ENCODE results near the gene TP53. TPM values are rescaled to one million over a fixed set of nuclear protein-coding genes. Genes with fewer than 3 reads are reported as not detected.

The TP53 gene
- total and polyA plus RNA-seq, 2 donors = 31.9 to 34.3 TPM

DNA sequence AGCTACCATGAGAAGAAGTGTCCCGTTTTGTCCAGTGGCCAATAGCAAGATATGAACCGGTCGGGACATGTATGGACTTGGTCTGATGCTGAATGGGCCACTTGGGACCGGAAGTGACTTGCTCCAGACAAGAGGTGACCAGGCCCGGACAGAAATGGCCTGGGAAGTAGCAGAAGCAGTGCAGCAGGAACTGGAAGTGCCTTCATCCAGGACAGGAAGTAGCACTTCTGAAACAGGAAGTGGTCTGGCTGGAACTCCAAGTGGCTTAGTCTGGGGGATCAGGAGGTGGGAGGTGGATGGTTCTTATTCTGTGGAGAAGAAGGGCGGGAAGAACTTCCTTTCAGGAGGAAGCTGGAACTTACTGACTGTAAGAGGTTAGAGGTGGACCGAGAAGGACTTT is 23.0 kb upstream of the TP53 start:
- 92% methylated on average over 7 of the region's 7 CpGs for WGBS
- Histone ChIP-seq H3K36me3 (ENCODE audit: control insufficient read depth in 2 of 2, insufficient read depth in 2 of 2, low read length in 1 of 2) (no peaks in the 10 kb centered on the region), H3K27ac (ENCODE audit: low read depth in 1 of 2, low read length in 1 of 2) (no peak overlapping the region), H3K9me3 (ENCODE audit: control insufficient read depth in 2 of 2, insufficient read depth in 1 of 2, low read length in 1 of 2) (peaks cover 0 to 11% of the 10 kb centered on the region in 2 donors), H3K4me3 (ENCODE audit: low read length in 2 of 2) (no peak overlapping the region), H3K4me1 (ENCODE audit: control insufficient read depth in 2 of 2, insufficient read depth in 2 of 2, low read length in 2 of 2) (peaks cover 5 to 23% of the 10 kb centered on the region in 2 donors), H3K27me3 (ENCODE audit: control insufficient read depth in 2 of 2, insufficient read depth in 1 of 2, low read length in 1 of 2) (peaks cover 23 to 93% of the 10 kb centered on the region in 2 donors)
- no peak for DNase-seq (ENCODE audit: low read depth in 6 of 9, low spot score in 9 of 9)

DNA sequence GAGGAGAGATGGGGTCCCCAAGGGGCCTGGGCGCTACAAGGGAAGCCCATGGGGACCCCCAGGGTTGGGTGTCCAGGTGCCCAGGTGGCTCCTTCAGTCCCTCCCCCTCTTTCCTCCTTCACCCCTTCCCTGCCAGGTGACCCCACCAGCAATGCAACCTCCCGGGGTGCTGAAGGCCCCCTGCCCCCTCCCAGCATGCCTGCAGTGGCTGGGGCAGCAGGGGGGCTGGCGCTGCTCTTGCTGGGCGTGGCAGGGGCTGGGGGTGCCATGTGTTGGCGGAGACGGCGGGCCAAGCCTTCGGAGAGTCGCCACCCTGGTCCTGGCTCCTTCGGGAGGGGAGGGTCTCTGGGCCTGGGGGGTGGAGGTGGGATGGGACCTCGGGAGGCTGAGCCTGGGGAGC is 21.7 kb upstream of the TP53 start:
- peaks cover 33 to 94% of the 10 kb centered on the region in 2 donors for H3K27me3 ChIP-seq (ENCODE audit: control insufficient read depth in 2 of 2, insufficient read depth in 1 of 2, low read length in 1 of 2)
- no peak overlapping the region for H3K4me3 ChIP-seq (ENCODE audit: low read length in 2 of 2)
- DNase-seq (ENCODE audit: low read depth in 6 of 9, low spot score in 9 of 9) = no peak
- peaks cover 12 to 28% of the 10 kb centered on the region in 2 donors for H3K4me1 ChIP-seq (ENCODE audit: control insufficient read depth in 2 of 2, insufficient read depth in 2 of 2, low read length in 2 of 2)
- H3K36me3 ChIP-seq (ENCODE audit: control insufficient read depth in 2 of 2, insufficient read depth in 2 of 2, low read length in 1 of 2) = no peaks in the 10 kb centered on the region
- H3K27ac ChIP-seq (ENCODE audit: low read depth in 1 of 2, low read length in 1 of 2) = no peak overlapping the region
- peaks cover 0 to 11% of the 10 kb centered on the region in 2 donors for H3K9me3 ChIP-seq (ENCODE audit: control insufficient read depth in 2 of 2, insufficient read depth in 1 of 2, low read length in 1 of 2)
- WGBS = 91% methylated on average over 11 of the region's 11 CpGs

DNA sequence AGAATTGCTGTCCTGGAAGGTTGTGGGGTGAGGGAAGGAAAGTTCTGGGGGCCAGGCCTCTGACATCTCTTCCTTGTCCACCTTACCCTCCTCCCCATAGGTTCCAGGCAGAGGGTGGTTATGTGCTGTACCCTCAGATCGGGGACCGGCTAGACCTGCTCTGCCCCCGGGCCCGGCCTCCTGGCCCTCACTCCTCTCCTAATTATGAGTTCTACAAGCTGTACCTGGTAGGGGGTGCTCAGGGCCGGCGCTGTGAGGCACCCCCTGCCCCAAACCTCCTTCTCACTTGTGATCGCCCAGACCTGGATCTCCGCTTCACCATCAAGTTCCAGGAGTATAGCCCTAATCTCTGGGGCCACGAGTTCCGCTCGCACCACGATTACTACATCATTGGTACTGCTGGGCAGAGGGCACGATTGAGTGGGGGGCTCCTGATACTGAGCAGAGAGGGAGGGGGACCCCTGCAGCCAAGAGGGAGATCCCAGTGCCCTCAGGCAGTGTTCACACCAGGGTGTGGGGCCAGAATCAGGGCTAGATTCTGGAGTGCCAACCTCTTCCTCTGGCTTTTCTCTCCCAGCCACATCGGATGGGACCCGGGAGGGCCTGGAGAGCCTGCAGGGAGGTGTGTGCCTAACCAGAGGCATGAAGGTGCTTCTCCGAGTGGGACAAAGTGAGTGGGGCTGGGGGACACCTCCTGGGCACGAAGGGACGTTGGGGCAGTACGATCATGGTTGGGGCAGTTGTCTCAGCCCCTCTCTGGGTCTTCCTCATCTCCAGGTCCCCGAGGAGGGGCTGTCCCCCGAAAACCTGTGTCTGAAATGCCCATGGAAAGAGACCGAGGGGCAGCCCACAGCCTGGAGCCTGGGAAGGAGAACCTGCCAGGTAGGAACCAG is 20.8 kb upstream of the TP53 start:
- Histone ChIP-seq H3K4me1 (ENCODE audit: control insufficient read depth in 2 of 2, insufficient read depth in 2 of 2, low read length in 2 of 2) (peaks cover 12 to 24% of the 10 kb centered on the region in 2 donors), H3K27me3 (ENCODE audit: control insufficient read depth in 2 of 2, insufficient read depth in 1 of 2, low read length in 1 of 2) (peaks cover 38 to 94% of the 10 kb centered on the region in 2 donors), H3K36me3 (ENCODE audit: control insufficient read depth in 2 of 2, insufficient read depth in 2 of 2, low read length in 1 of 2) (peaks cover 0 to 1% of the 10 kb centered on the region in 2 donors), H3K4me3 (ENCODE audit: low read length in 2 of 2) (no peak overlapping the region), H3K27ac (ENCODE audit: low read depth in 1 of 2, low read length in 1 of 2) (no peak overlapping the region), H3K9me3 (ENCODE audit: control insufficient read depth in 2 of 2, insufficient read depth in 1 of 2, low read length in 1 of 2) (peaks cover 0 to 11% of the 10 kb centered on the region in 2 donors)
- DNase-seq (ENCODE audit: low read depth in 6 of 9, low spot score in 9 of 9) = no peak
- 92% methylated on average over 22 of the region's 22 CpGs for WGBS

DNA sequence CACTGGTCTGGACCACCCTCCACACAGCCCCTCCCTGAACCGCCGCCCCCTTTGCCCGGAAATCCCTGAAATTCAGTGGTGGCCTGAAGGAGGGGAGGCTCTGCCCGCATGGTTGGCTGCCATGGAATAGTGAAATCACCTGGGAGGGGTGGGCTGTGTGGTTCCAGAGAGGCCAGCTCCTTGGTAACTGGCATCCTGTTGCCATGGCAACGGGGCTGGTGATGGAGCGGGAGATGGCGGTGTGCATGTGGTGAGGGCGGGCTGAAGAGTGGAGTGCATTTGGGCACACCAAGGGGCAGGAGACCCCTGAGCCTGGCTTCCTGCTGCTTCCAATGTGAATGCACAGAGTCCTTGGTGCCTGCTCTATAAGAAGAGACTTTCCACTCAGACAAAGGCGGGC is 20.2 kb upstream of the TP53 start:
- Histone ChIP-seq H3K36me3 (ENCODE audit: control insufficient read depth in 2 of 2, insufficient read depth in 2 of 2, low read length in 1 of 2) (peaks cover 3 to 8% of the 10 kb centered on the region in 2 donors), H3K27ac (ENCODE audit: low read depth in 1 of 2, low read length in 1 of 2) (no peak overlapping the region), H3K4me1 (ENCODE audit: control insufficient read depth in 2 of 2, insufficient read depth in 2 of 2, low read length in 2 of 2) (peaks cover 12 to 20% of the 10 kb centered on the region in 2 donors), H3K27me3 (ENCODE audit: control insufficient read depth in 2 of 2, insufficient read depth in 1 of 2, low read length in 1 of 2) (peaks cover 38 to 92% of the 10 kb centered on the region in 2 donors), H3K9me3 (ENCODE audit: control insufficient read depth in 2 of 2, insufficient read depth in 1 of 2, low read length in 1 of 2) (peaks cover 0 to 11% of the 10 kb centered on the region in 2 donors), H3K4me3 (ENCODE audit: low read length in 2 of 2) (no peak overlapping the region)
- WGBS = 88% methylated on average over 9 of the region's 9 CpGs
- no peak for DNase-seq (ENCODE audit: low read depth in 6 of 9, low spot score in 9 of 9)

DNA sequence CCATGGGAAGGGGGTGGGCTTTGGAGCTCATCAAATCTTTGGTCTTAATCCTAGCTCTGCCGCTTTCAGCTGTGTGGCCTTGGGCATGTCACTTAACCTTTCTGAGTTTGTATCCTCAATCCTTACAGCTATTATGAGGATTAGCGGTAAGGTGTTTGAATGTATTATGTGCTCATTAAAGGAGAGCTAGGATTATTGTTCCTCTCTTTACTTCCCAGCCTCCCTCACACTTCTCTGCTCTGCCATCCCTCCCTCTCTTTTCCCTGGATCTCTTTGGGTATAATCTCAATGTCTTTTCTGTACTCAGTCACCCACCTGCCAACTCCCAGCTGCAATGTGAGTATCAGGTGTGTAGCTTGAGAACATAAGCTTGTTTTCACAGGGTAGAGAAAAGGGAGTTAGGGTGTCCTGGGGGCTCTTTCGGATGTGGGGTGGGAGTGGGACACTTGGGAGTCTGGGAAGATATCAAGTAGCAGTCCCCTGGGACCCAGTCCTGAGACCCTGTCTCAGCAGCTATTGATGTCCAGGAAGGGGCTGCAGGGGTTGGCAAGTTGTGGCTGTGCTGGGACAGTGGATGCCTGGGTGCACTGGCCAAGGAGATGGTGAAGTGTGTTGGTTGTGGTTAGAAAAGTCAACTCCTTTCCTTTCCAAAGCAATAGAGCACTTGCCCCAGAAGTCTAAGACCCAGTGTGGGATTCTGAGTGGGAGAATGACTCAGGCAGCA is 19.5 kb upstream of the TP53 start:
- Histone ChIP-seq H3K9me3 (ENCODE audit: control insufficient read depth in 2 of 2, insufficient read depth in 1 of 2, low read length in 1 of 2) (peaks cover 0 to 11% of the 10 kb centered on the region in 2 donors), H3K4me3 (ENCODE audit: low read length in 2 of 2) (no peak overlapping the region), H3K27me3 (ENCODE audit: control insufficient read depth in 2 of 2, insufficient read depth in 1 of 2, low read length in 1 of 2) (peaks cover 38 to 85% of the 10 kb centered on the region in 2 donors), H3K4me1 (ENCODE audit: control insufficient read depth in 2 of 2, insufficient read depth in 2 of 2, low read length in 2 of 2) (peaks cover 12 to 16% of the 10 kb centered on the region in 2 donors), H3K36me3 (ENCODE audit: control insufficient read depth in 2 of 2, insufficient read depth in 2 of 2, low read length in 1 of 2) (peaks cover 8 to 14% of the 10 kb centered on the region in 2 donors), H3K27ac (ENCODE audit: low read depth in 1 of 2, low read length in 1 of 2) (no peak overlapping the region)
- no peak for DNase-seq (ENCODE audit: low read depth in 6 of 9, low spot score in 9 of 9)
- 97% methylated on average over 3 of the region's 3 CpGs for WGBS

DNA sequence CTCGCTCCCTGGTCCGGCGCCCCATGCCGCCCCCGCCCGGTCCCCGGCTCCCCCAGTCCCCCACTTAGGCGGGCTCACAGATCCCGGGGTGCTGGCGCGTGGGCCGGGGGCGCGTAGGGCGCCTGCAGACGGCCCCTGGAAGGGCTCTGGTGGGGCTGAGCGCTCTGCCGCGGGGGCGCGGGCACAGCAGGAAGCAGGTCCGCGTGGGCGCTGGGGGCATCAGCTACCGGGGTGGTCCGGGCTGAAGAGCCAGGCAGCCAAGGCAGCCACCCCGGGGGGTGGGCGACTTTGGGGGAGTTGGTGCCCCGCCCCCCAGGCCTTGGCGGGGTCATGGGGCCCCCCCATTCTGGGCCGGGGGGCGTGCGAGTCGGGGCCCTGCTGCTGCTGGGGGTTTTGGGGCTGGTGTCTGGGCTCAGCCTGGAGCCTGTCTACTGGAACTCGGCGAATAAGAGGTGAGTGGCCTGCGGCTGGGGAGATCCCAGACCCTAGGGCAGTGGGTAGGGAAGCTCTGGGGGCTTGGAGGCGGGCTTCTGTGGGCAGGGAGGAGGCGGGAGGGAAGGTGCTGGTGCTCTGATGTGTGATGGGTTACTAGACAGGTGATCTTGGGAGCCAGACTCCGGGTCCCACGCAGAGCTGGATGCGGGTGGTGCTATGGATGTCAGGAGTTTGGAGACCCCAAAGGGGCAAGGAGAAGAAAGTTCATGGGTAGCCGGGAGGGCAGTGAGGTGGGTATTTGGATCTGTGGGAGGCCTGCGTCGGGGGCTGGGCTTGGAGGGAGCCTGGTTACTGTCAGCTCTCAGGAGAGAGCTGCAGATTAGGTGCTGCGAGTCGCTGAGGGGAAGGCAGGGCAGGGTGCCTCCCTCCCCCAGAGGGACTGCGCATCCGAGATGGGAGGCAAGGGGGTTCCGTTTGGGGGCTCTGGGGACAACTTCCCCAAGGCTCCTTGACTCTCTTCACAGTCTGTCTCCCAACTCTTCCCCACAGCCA is 18.3 kb upstream of the TP53 start:
- no peak for DNase-seq (ENCODE audit: low read depth in 6 of 9, low spot score in 9 of 9)
- WGBS = 6% methylated on average over 50 of the region's 50 CpGs
- Histone ChIP-seq H3K4me1 (ENCODE audit: control insufficient read depth in 2 of 2, insufficient read depth in 2 of 2, low read length in 2 of 2) (peaks cover 12 to 16% of the 10 kb centered on the region in 2 donors), H3K27me3 (ENCODE audit: control insufficient read depth in 2 of 2, insufficient read depth in 1 of 2, low read length in 1 of 2) (peaks cover 38 to 74% of the 10 kb centered on the region in 2 donors), H3K36me3 (ENCODE audit: control insufficient read depth in 2 of 2, insufficient read depth in 2 of 2, low read length in 1 of 2) (peaks cover 16 to 24% of the 10 kb centered on the region in 2 donors), H3K27ac (ENCODE audit: low read depth in 1 of 2, low read length in 1 of 2) (no peak overlapping the region), H3K9me3 (ENCODE audit: control insufficient read depth in 2 of 2, insufficient read depth in 1 of 2, low read length in 1 of 2) (peaks cover 0 to 11% of the 10 kb centered on the region in 2 donors), H3K4me3 (ENCODE audit: low read length in 2 of 2) (peak overlapping the region in 1 of 2 donors; percentile 44)

DNA sequence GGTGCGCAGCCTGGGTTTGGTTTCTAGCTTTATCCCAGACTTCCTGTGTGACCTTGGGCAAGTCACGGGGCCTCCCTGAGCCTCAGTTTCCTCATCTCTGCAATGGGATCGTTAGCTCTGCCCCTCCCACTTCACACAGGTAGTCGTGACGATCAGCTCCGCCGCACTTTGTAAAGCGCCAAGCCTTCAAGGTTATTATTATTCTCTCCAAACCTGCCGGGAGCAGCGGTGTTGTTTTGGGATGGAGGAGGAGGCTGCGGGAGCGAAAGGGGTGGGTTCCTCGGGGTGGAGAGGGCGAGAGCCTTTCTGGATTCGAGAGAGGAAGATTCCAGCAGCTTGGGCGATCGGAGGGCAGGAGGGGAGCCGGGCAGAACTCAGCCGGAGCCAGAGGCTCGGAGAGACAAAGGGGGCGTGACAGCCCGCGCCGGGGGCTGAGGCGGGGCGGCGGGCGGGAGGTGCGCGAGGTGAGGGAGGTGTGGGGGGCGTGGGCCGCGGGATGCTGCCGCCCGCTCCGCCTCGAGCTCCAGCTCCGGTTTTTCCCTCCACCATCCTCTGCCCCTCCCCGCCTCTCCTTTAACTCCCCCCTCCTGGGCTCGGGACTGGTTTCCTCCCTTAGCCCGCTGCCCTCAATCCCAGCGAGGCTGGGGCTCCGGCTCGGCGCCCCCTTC is 17.4 kb upstream of the TP53 start, which contains the start of gene EFNB3:
TSS of gene EFNB3 (plus strand) at position 602 of the 668 bp plus-strand sequence. CDS start 397 bp downstream, outside the sequence.
- peaks cover 8 to 11% of the 10 kb centered on the region in 2 donors for H3K4me1 ChIP-seq (ENCODE audit: control insufficient read depth in 2 of 2, insufficient read depth in 2 of 2, low read length in 2 of 2)
- 4% methylated on average over 45 of the region's 45 CpGs for WGBS
- no peak within 1 kb of the TSS for H3K27ac ChIP-seq (ENCODE audit: low read depth in 1 of 2, low read length in 1 of 2)
- no peak for DNase-seq (ENCODE audit: low read depth in 6 of 9, low spot score in 9 of 9)
- H3K9me3 ChIP-seq (ENCODE audit: control insufficient read depth in 2 of 2, insufficient read depth in 1 of 2, low read length in 1 of 2) = peaks cover 0 to 11% of the 10 kb centered on the region in 2 donors
- peaks cover 18 to 25% of the 10 kb centered on the region in 2 donors for H3K36me3 ChIP-seq (ENCODE audit: control insufficient read depth in 2 of 2, insufficient read depth in 2 of 2, low read length in 1 of 2)
- peaks cover 38 to 68% of the 10 kb centered on the region in 2 donors for H3K27me3 ChIP-seq (ENCODE audit: control insufficient read depth in 2 of 2, insufficient read depth in 1 of 2, low read length in 1 of 2)
- H3K4me3 ChIP-seq (ENCODE audit: low read length in 2 of 2) = peak within 1 kb of the TSS in 1 of 2 donors; percentile 44

Measured in thymus (tissue), 11 donors.